Endothelial cell of umbilical vein (primary cell): ENCODE measurements around the gene TYK2. TPM values are rescaled to one million over a fixed set of nuclear protein-coding genes. Genes with fewer than 3 reads are reported as not detected.

Source experiments
- BruUV-seq: library from RNA; stranded (reverse); fragments of 400-500 nt; replicated peaks from 2 replicates; lab custom pipeline; 2021; lab: Mats Ljungman, UMichigan
- CTCF ChIA-PET: fragments of 300-600, 350-600 bp; sonication (Branson Sonifier 250); formaldehyde crosslinking; loops from one replicate; lab custom pipeline; 2021; ENCODE audit warnings: antibody characterized with exemption, inconsistent platforms; lab: Charles Lee
- POLR2A ChIA-PET: fragments of 300-600, 350-600 bp; sonication (Branson Sonifier 250); formaldehyde crosslinking; loops from one replicate; lab custom pipeline; 2021; ENCODE audit warnings: antibody characterized with exemption, inconsistent platforms; lab: Charles Lee
- DNase-seq: peaks from one replicate; pipeline ENCODE4 v3.0.0-alpha.2; 2011; ENCODE audit warnings: low read depth, low spot score
- FAIRE-seq: peaks from 2 replicates; lab custom pipeline; 2011; peaks lifted over from hg19 to GRCh38; lab: Jason Lieb, UNC
- H2AFZ ChIP-seq: 2 replicates; pipeline ENCODE4 v1.6.0; 2012; ENCODE audit warnings: low read depth, low read length, control low read depth, inconsistent platforms
- H3K27ac ChIP-seq: 2 replicates; pipeline ENCODE4 v1.5.1; 2011; ENCODE audit warnings: low read depth, mild to moderate bottlenecking, control low read depth, low read length, moderate library complexity; ENCODE audit not compliant: insufficient read depth
- H3K27me3 ChIP-seq, 2 experiments: 2 replicates each; pipeline versions ENCODE4 v1.6.0 to v1.6.1; 2011; ENCODE audit warnings: low read length in 2 of 2, mixed read lengths in 1 of 2; ENCODE audit not compliant: control insufficient read depth in 2 of 2, insufficient read depth in 2 of 2
- H3K36me3 ChIP-seq, 2 experiments: 2 replicates in 1 of 2; 3 replicates in 1 of 2; pipeline ENCODE4 v1.5.1; 2011; ENCODE audit warnings: low read length in 2 of 2, mild to moderate bottlenecking in 1 of 2, moderate library complexity in 1 of 2; ENCODE audit not compliant: control insufficient read depth in 2 of 2, insufficient read depth in 2 of 2; ENCODE audit errors: extremely low read depth in 1 of 2
- H3K4me1 ChIP-seq: 3 replicates; pipeline ENCODE4 v1.5.1; 2011; ENCODE audit warnings: mild to moderate bottlenecking, low read length; ENCODE audit not compliant: control insufficient read depth, insufficient read depth; ENCODE audit errors: extremely low read depth
- H3K4me2 ChIP-seq: 2 replicates; pipeline ENCODE4 v1.6.1; 2011; ENCODE audit warnings: low read length, control low read depth, mixed read lengths; ENCODE audit not compliant: insufficient read depth
- H3K4me3 ChIP-seq, 3 experiments: fragments of 200-600 bp in 1 of 3; sonication (generic), shearing (Covaris generic) in 1 of 3; replicated peaks in 1 of 3; 2 replicates each; pipeline ENCODE4 v1.5.1; 2011 to 2016; ENCODE audit warnings: control low read depth in 3 of 3, low read length in 3 of 3, mild to moderate bottlenecking in 2 of 3, inconsistent platforms in 1 of 3, low read depth in 1 of 3, moderate library complexity in 1 of 3; ENCODE audit not compliant: insufficient read depth in 1 of 3
- H3K79me2 ChIP-seq: 2 replicates; pipeline ENCODE4 v1.6.0; 2012; ENCODE audit warnings: low read length, inconsistent platforms; ENCODE audit not compliant: control insufficient read depth, insufficient read depth
- H3K9ac ChIP-seq: replicated peaks from 2 replicates; pipeline ENCODE3; 2011; ENCODE audit warnings: low read length, control low read depth; ENCODE audit not compliant: insufficient read depth; ENCODE audit errors: extremely low read depth
- H3K9me1 ChIP-seq: replicated peaks from 3 replicates; pipeline ENCODE4 v1.6.0; 2011; ENCODE audit warnings: mild to moderate bottlenecking, low read length; ENCODE audit not compliant: control insufficient read depth, insufficient read depth; ENCODE audit errors: extremely low read depth
- H3K9me3 ChIP-seq: replicated peaks from 2 replicates; pipeline ENCODE4 v1.5.1; 2012; ENCODE audit warnings: low read length, inconsistent platforms; ENCODE audit not compliant: control insufficient read depth, insufficient read depth
- H4K20me1 ChIP-seq: replicated peaks from 2 replicates; pipeline ENCODE3; 2011; ENCODE audit warnings: mild to moderate bottlenecking, low read length; ENCODE audit not compliant: control insufficient read depth, insufficient read depth; ENCODE audit errors: extremely low read depth
- CTCF ChIP-seq, 2 donors: IDR thresholded peaks; 1 replicate in 1 of 2; 2 replicates in 1 of 2; pipeline ENCODE4 v1.5.1; 2011; ENCODE audit warnings: low read length in 2 of 2, mild to moderate bottlenecking in 2 of 2, moderate library complexity in 2 of 2, control low read depth in 1 of 2, inconsistent platforms in 1 of 2, low read depth in 1 of 2; ENCODE audit not compliant: insufficient read depth in 1 of 2; ENCODE audit errors: extremely low read depth in 1 of 2
- EZH2 ChIP-seq: IDR thresholded peaks from 2 replicates; pipeline ENCODE4 v1.6.1; 2012; ENCODE audit warnings: borderline replicate concordance, low read depth, mild to moderate bottlenecking, moderate library complexity, low read length, inconsistent platforms; ENCODE audit not compliant: severe bottlenecking
- FOS ChIP-seq: IDR thresholded peaks from 2 replicates; pipeline ENCODE4 v1.6.1; 2011; ENCODE audit warnings: mild to moderate bottlenecking, low read length, moderate library complexity, borderline replicate concordance; ENCODE audit not compliant: insufficient read depth
- GATA2 ChIP-seq: IDR thresholded peaks from 2 replicates; pipeline ENCODE4 v1.7.0; 2011; ENCODE audit warnings: low read depth, mild to moderate bottlenecking, moderate library complexity, mixed read lengths, low read length; ENCODE audit not compliant: insufficient read length, insufficient read depth
- JUN ChIP-seq: IDR thresholded peaks from 2 replicates; pipeline ENCODE4 v1.6.1; 2011; ENCODE audit warnings: borderline replicate concordance, low read depth; ENCODE audit not compliant: insufficient read length, insufficient read depth
- MAX ChIP-seq: IDR thresholded peaks from 2 replicates; pipeline ENCODE4 v1.6.1; 2011; ENCODE audit not compliant: insufficient read depth, insufficient read length
- MYC ChIP-seq: IDR thresholded peaks from one replicate; pipeline ENCODE4 v1.6.1; 2011; ENCODE audit warnings: mild to moderate bottlenecking, low read depth, low read length
- POLR2A ChIP-seq: IDR thresholded peaks from 2 replicates; pipeline ENCODE4 v1.6.1; 2012; ENCODE audit warnings: low read depth, mild to moderate bottlenecking, control low read depth, low read length
- POLR2AphosphoS5 ChIP-seq: IDR thresholded peaks from 2 replicates; pipeline ENCODE4 v1.6.1; 2012; ENCODE audit warnings: low read depth, mild to moderate bottlenecking, control low read depth, low read length, moderate library complexity; ENCODE audit not compliant: insufficient read depth
- dilution Hi-C: fragments of 300-500 bp; cut with MboI; formaldehyde crosslinking; loops from one replicate; pipeline ENCODE4 v1.15.0; 2019; ENCODE audit warnings: low sequenced_read_pairs; ENCODE audit not compliant: extremely low pct_ligation_motif_present
- intact Hi-C: fragments of 100-400 bp; cut with micrococcal nuclease; formaldehyde crosslinking; loops from one replicate; pipeline ENCODE4 v1.10.0; 2022
- polyA plus RNA-seq, 4 experiments: library from polyadenylated mRNA; depleted of rRNA in 3 of 4; stranded (reverse) in 3 of 4; unstranded in 1 of 4; fragments of >200 nt; gene quantifications; 2 replicates each; pipeline versions ENCODE4 v1.2.1 to v1.2.3, GENCODE V29; 2011 to 2012; ENCODE audit warnings: missing spikeins in 1 of 4
- total RNA-seq: library from RNA; stranded (reverse); gene quantifications from 2 replicates; pipeline ENCODE4 v1.2.3, GENCODE V29; 2021

TYK2 gene
- total and polyA plus RNA-seq, 2 donors (not counting 3 experiments of a cell fraction or from before 2014, with no cell fraction given) = 92.9 to 138 TPM

GRCh38 chr19:10392120-10392519 lies 11.7 kb upstream of the TYK2 start:
- no peaks in the 10 kb centered on the region for H3K4me1 ChIP-seq
- peaks cover 12 to 39% of the 10 kb centered on the region in 2 experiments for H3K36me3 ChIP-seq
- ChIA-PET POLR2A (no interaction called here), CTCF (interaction anchor here (0.7 to 10.8 kb wide), 6 partner anchors 8 to 307 kb away, joined by 3 to 606 read pairs (median 6); partner anchors contain the start of genes CDC37 and ICAM1)
- no peak overlapping the region for H3K4me3 ChIP-seq
- no peaks in the 10 kb centered on the region for H4K20me1 ChIP-seq
- H3K9ac ChIP-seq = no peak overlapping the region
- BruUV-seq = no TSS peak
- intact Hi-C loops (no loop called here), dilution Hi-C loops (no loop called here)
- H2AFZ ChIP-seq = no peak overlapping the region
- no peak for FAIRE-seq
- no peaks in the 10 kb centered on the region for H3K9me1 ChIP-seq
- no peak overlapping the region for H3K27ac ChIP-seq
- no peaks in the 10 kb centered on the region for H3K27me3 ChIP-seq
- no peaks in the 10 kb centered on the region for H3K9me3 ChIP-seq
- peaks cover 7% of the 10 kb centered on the region for H3K79me2 ChIP-seq
- no peak overlapping the region for H3K4me2 ChIP-seq
- DNase-seq = no peak
- TF ChIP-seq EZH2 (no peak), GATA2 (no peak), POLR2A (no peak), CTCF (IDR thresholded peaks at IDR 0.05; ENCODE audit: extremely low read depth in 1 of 2, insufficient read depth in 1 of 2, low read depth in 1 of 2, low read length in 2 of 2) (no peak), MYC (no peak), JUN (no peak), MAX (no peak), FOS (no peak), POLR2AphosphoS5 (no peak)
